ENCODE measurements around the gene ARHGEF10L.

The ARHGEF10L gene

DNA sequence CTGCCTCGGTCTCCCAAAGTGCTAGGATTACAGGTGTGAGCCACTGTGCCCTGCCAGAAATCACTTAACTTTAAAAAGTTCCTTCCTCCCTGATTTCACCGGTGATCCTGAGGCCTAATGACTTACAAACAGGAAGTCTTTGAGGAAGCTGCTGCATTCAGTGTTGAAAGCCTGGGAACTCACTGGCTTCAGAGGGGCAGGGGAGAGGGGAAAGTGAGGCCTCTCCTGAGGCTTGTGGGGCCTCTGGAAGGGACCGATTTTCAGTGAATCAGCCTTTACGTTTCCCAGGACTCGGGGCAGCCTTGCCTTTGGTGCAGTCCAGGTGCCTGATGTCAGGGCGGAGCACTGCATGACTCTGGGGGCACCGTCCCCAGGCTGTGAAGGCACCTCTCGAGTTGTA, 30.1 kb upstream of the ARHGEF10L start:
- no peaks in the 10 kb centered on the region for H3K79me2 ChIP-seq (ENCODE audit: control insufficient read depth, insufficient read depth, low read length, unreplicated experiment)
- H3K4me1 ChIP-seq (ENCODE audit: control insufficient read depth, insufficient read depth, low read length, unreplicated experiment): no peaks in the 10 kb centered on the region
- no peak overlapping the region for H2AFZ ChIP-seq (ENCODE audit: low read length, unreplicated experiment)
- H3K36me3 ChIP-seq (ENCODE audit: insufficient read depth, low read length): no peaks in the 10 kb centered on the region
- H3K27ac ChIP-seq (ENCODE audit: low read depth, low read length): no peak overlapping the region
- no peaks in the 10 kb centered on the region for H3K27me3 ChIP-seq (ENCODE audit: insufficient read depth, low read length)
- H3K4me3 ChIP-seq (ENCODE audit: low read depth, low read length): no peak overlapping the region

GRCh38 chr1:17510138-17510537, 29.4 kb upstream of the ARHGEF10L start:
- Histone ChIP-seq H3K4me1 (ENCODE audit: control insufficient read depth, insufficient read depth, low read length, unreplicated experiment) (no peaks in the 10 kb centered on the region), H3K79me2 (ENCODE audit: control insufficient read depth, insufficient read depth, low read length, unreplicated experiment) (no peaks in the 10 kb centered on the region)

GRCh38 chr1:17511188-17511587, 28.3 kb upstream of the ARHGEF10L start:
- H3K27me3 ChIP-seq (ENCODE audit: insufficient read depth, low read length): no peaks in the 10 kb centered on the region
- H3K79me2 ChIP-seq (ENCODE audit: control insufficient read depth, insufficient read depth, low read length, unreplicated experiment): no peaks in the 10 kb centered on the region
- no peak overlapping the region for H3K4me3 ChIP-seq (ENCODE audit: low read depth, low read length)
- H2AFZ ChIP-seq (ENCODE audit: low read length, unreplicated experiment): no peak overlapping the region
- H3K27ac ChIP-seq (ENCODE audit: low read depth, low read length): no peak overlapping the region
- no peaks in the 10 kb centered on the region for H3K4me1 ChIP-seq (ENCODE audit: control insufficient read depth, insufficient read depth, low read length, unreplicated experiment)
- no peaks in the 10 kb centered on the region for H3K36me3 ChIP-seq (ENCODE audit: insufficient read depth, low read length)

More at GRCh38 chr1:17510138-17510537, 29.4 kb upstream of the ARHGEF10L start:
- H2AFZ ChIP-seq (ENCODE audit: low read length, unreplicated experiment): no peak overlapping the region
- no peaks in the 10 kb centered on the region for H3K36me3 ChIP-seq (ENCODE audit: insufficient read depth, low read length)
- no peak overlapping the region for H3K4me3 ChIP-seq (ENCODE audit: low read depth, low read length)
- no peaks in the 10 kb centered on the region for H3K27me3 ChIP-seq (ENCODE audit: insufficient read depth, low read length)
- no peak overlapping the region for H3K27ac ChIP-seq (ENCODE audit: low read depth, low read length)

GRCh38 chr1:17513131-17513530, 26.4 kb upstream of the ARHGEF10L start:
- Histone ChIP-seq H2AFZ (ENCODE audit: low read length, unreplicated experiment) (no peak overlapping the region), H3K4me3 (ENCODE audit: low read depth, low read length) (no peak overlapping the region), H3K36me3 (ENCODE audit: insufficient read depth, low read length) (no peaks in the 10 kb centered on the region), H3K79me2 (ENCODE audit: control insufficient read depth, insufficient read depth, low read length, unreplicated experiment) (no peaks in the 10 kb centered on the region), H3K27me3 (ENCODE audit: insufficient read depth, low read length) (no peaks in the 10 kb centered on the region), H3K4me1 (ENCODE audit: control insufficient read depth, insufficient read depth, low read length, unreplicated experiment) (no peaks in the 10 kb centered on the region), H3K27ac (ENCODE audit: low read depth, low read length) (no peak overlapping the region)

DNA sequence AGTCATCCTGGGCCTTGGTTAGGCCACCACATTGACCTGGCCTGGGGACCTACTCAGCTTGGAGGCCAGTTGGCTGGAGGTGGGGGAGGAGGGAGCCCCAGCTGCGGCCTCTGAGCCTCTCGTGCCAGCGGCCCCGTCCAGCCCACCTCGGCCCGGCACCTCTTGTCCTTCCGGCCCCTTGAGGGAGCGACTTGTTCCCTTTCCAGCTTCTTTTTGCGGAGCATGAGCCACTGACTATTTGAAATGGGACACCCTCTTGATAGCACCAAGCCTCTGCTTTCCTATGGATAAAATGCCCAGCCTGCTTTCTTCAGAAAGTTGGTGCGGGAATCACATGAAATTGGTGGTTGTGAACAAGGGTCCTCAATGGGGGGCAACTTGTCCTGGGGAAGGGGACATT, 24.7 kb upstream of the ARHGEF10L start:
- Histone ChIP-seq H3K79me2 (ENCODE audit: control insufficient read depth, insufficient read depth, low read length, unreplicated experiment) (no peaks in the 10 kb centered on the region), H2AFZ (ENCODE audit: low read length, unreplicated experiment) (no peak overlapping the region), H3K27me3 (ENCODE audit: insufficient read depth, low read length) (no peaks in the 10 kb centered on the region), H3K27ac (ENCODE audit: low read depth, low read length) (no peak overlapping the region), H3K4me3 (ENCODE audit: low read depth, low read length) (no peak overlapping the region), H3K4me1 (ENCODE audit: control insufficient read depth, insufficient read depth, low read length, unreplicated experiment) (no peaks in the 10 kb centered on the region), H3K36me3 (ENCODE audit: insufficient read depth, low read length) (no peaks in the 10 kb centered on the region)

GRCh38 chr1:17515902-17516301, 23.6 kb upstream of the ARHGEF10L start:
- H3K27me3 ChIP-seq (ENCODE audit: insufficient read depth, low read length): no peaks in the 10 kb centered on the region
- no peaks in the 10 kb centered on the region for H3K4me1 ChIP-seq (ENCODE audit: control insufficient read depth, insufficient read depth, low read length, unreplicated experiment)
- no peaks in the 10 kb centered on the region for H3K36me3 ChIP-seq (ENCODE audit: insufficient read depth, low read length)
- H3K79me2 ChIP-seq (ENCODE audit: control insufficient read depth, insufficient read depth, low read length, unreplicated experiment): no peaks in the 10 kb centered on the region
- no peak overlapping the region for H2AFZ ChIP-seq (ENCODE audit: low read length, unreplicated experiment)
- H3K27ac ChIP-seq (ENCODE audit: low read depth, low read length): no peak overlapping the region
- H3K4me3 ChIP-seq (ENCODE audit: low read depth, low read length): no peak overlapping the region

GRCh38 chr1:17516303-17517214, 22.9 kb upstream of the ARHGEF10L start:
- Histone ChIP-seq H3K27me3 (ENCODE audit: insufficient read depth, low read length) (no peaks in the 10 kb centered on the region), H3K4me3 (ENCODE audit: low read depth, low read length) (no peak overlapping the region), H2AFZ (ENCODE audit: low read length, unreplicated experiment) (no peak overlapping the region), H3K27ac (ENCODE audit: low read depth, low read length) (no peak overlapping the region), H3K36me3 (ENCODE audit: insufficient read depth, low read length) (no peaks in the 10 kb centered on the region), H3K4me1 (ENCODE audit: control insufficient read depth, insufficient read depth, low read length, unreplicated experiment) (no peaks in the 10 kb centered on the region), H3K79me2 (ENCODE audit: control insufficient read depth, insufficient read depth, low read length, unreplicated experiment) (no peaks in the 10 kb centered on the region)

- no peaks in the 10 kb centered on the region for H3K36me3 ChIP-seq (ENCODE audit: insufficient read depth, low read length)
- no peak overlapping the region for H3K27ac ChIP-seq (ENCODE audit: low read depth, low read length)
- no peaks in the 10 kb centered on the region for H3K27me3 ChIP-seq (ENCODE audit: insufficient read depth, low read length)
- no peak overlapping the region for H2AFZ ChIP-seq (ENCODE audit: low read length, unreplicated experiment)
- H3K79me2 ChIP-seq (ENCODE audit: control insufficient read depth, insufficient read depth, low read length, unreplicated experiment): no peaks in the 10 kb centered on the region
- H3K4me1 ChIP-seq (ENCODE audit: control insufficient read depth, insufficient read depth, low read length, unreplicated experiment): no peaks in the 10 kb centered on the region
- no peak overlapping the region for H3K4me3 ChIP-seq (ENCODE audit: low read depth, low read length)
These were observed 19.5 kb upstream of the ARHGEF10L start for GRCh38 chr1:17520041-17520440.

- Histone ChIP-seq H3K27me3 (ENCODE audit: insufficient read depth, low read length) (no peaks in the 10 kb centered on the region), H3K4me1 (ENCODE audit: control insufficient read depth, insufficient read depth, low read length, unreplicated experiment) (no peaks in the 10 kb centered on the region), H3K27ac (ENCODE audit: low read depth, low read length) (no peak overlapping the region), H3K4me3 (ENCODE audit: low read depth, low read length) (no peak overlapping the region), H3K36me3 (ENCODE audit: insufficient read depth, low read length) (no peaks in the 10 kb centered on the region), H3K79me2 (ENCODE audit: control insufficient read depth, insufficient read depth, low read length, unreplicated experiment) (no peaks in the 10 kb centered on the region), H2AFZ (ENCODE audit: low read length, unreplicated experiment) (no peak overlapping the region)
These were observed 18.8 kb upstream of the ARHGEF10L start for GRCh38 chr1:17520473-17521319.

DNA sequence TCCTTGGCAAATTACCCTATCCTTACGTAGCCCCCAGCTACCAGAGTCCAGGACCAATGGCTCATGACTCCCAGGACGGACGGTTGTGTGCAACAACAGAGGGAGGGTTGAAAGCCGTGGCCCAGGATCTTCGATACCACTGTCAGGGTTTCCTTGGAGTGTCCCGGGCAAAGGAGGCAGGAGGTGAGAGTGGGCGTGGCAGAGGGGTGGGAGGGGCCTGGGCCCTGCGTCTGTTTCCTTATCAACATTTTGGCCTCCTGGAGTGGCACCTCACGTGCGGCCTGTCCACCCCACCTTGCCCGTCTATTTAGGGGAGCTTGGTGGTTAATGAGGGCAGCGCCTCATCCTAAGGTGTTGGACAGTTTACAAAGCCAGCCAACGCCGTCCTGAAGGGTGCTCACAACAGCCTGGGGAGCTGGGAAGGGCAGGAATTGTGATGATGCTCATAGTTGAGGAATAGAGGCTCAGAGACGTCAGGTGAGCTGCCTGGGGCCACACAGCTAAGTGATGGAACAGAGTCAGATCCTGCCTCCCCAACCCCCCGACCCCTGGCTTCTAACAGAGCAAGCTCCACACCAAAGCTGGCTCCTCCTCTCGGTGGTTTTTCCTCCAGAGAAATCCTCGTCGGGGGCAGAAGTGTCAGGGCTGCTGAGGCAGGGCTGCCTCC, 17.4 kb upstream of the ARHGEF10L start:
- Histone ChIP-seq H3K36me3 (ENCODE audit: insufficient read depth, low read length) (no peaks in the 10 kb centered on the region), H2AFZ (ENCODE audit: low read length, unreplicated experiment) (no peak overlapping the region), H3K4me3 (ENCODE audit: low read depth, low read length) (no peak overlapping the region), H3K27ac (ENCODE audit: low read depth, low read length) (no peak overlapping the region), H3K4me1 (ENCODE audit: control insufficient read depth, insufficient read depth, low read length, unreplicated experiment) (peaks cover 2% of the 10 kb centered on the region), H3K27me3 (ENCODE audit: insufficient read depth, low read length) (no peaks in the 10 kb centered on the region), H3K79me2 (ENCODE audit: control insufficient read depth, insufficient read depth, low read length, unreplicated experiment) (no peaks in the 10 kb centered on the region)

All from ACC112 (cell line).